Hypothalamus (tissue), 51 donors: ENCODE measurements around the gene LCOR.
"Not testable (repeated sequence)": the region's sequence is repeated elsewhere in the genome, so short reads cannot be mapped to it uniquely, and the experiment has no call there.

Source experiments
- DNase-seq, 51 donors: peaks; one replicate each; lab custom pipeline; 2025; lab: John Stamatoyannopoulos, UW

The LCOR gene

DNA sequence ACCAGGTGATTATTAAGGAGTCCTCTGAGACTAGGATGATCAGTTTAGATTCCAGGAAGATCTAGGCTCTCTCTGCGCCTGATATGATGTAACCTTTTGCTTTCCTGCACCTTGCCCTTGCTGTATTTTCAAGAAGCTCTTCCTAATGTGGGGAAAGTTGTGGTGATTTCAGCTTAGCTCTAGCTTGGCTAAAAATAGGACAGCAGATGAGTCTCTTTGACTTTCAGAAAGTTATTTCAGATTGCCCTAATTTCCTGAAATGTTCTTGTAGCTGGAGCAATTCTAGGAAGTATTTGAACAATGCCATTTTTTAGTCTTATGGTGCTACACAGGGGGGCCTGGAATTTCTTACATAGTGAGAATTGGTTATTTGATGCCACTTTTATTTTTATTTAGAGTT, 3.8 kb downstream of the LCOR start:
- DNase-seq: no peak

DNA sequence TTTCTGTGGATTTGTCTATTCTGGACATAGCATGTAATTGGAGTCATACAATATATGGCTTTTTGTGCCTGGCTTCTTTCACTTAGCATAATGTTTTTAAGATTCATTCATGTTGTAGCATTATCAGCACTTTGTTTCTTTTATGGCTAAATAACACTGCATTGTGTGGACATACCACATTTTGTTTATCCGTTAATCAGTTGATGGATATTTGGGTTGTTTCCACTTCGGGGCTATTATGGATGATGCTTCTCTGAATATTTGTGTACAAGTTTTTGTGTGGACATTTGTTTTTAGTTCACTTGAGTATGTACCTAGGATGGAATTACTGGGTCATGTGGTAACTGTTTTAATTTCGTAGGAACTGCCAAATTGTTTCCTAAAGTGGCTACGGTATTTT, 6.4 kb downstream of the LCOR start:
- DNase-seq: no peak

DNA sequence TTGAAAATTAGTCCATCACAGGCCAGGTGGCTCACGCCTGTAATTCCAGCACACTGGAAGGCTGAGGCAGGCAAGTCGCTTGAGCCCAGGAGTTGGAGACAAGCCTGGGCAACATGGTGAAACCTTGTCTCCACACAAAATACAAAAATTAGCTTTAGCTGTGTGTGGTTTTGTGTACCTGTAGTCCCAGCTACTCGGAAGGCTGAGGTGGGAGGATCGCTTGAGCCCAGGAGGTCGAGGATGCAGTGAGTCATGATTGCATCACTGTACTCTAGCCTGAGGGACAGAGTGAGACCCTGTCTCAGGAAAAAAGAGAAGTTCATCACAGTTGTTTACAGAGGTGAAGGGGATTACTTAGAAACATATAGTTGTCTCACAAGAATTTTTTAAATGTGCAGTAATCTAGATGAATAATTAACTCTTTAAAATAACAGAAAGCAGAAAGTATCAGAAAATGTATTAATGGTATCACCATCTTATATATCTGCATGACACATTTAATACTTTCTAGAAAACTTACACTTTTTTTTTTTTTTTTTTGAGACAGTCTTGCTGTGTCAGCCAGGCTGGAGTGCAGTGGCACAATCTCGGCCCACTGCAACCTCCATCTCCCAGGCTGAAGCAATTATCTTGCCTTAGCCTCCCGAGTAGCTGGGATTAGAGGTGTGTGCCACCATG, 8.9 kb downstream of the LCOR start:
- DNase-seq: no peak

DNA sequence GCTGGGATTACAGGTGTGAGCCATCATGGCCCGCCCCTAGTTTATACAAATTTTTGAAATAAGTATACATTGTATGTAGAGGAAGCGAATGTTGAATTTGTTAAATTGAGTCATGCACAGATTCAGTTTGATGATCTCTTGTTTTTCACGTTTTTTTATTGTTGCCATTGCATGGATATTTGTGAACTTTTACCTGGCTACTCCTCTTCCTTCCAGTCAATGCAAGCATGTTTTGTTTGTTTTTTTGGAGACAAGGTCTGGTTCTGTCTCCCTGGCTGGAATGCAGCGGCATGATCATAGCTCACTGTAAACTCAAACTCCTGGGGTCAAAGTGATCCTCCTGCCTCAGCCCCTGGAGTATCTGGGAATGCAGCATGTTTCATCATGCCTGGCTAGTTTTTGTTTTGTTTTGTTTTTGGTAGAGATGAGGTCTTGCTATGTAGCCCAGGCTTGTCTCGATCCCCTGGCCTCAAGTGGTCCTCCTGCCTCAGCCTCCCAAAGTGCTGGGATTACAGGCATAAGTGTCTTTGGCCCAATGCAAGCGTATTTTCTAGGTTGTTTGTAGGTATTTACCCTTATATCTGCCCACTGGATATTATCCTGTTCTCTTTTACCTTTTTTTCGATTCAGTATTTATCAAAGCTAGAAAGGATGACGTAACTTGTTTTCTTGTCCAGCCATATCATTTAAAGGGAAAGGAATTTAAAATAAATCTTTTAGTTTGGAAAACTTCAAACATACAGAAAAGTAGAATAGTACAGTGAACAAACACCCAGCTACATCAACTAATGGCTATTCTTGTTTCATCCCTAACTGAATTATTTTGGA, 11.0 kb downstream of the LCOR start:
- no peak for DNase-seq

DNA sequence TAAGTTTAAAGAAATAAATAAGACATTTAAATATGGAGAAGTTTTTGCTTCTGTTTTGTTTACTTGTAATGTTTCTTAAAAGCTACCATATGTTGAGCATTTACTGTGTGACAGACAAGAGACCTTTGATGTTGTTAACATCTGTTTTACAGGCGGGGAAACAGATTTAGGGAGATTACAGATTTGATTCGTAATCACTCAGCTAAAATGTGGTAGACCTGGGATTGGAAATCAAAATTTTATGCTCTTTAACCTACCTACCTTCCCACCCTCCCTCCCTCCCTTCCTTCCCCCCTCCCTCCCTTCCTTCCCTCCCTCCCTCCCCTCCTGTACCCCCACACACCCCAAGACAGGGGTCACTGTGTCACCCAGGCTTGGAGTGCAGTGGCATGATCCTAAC, 11.7 kb downstream of the LCOR start:
- DNase-seq: no peak

DNA sequence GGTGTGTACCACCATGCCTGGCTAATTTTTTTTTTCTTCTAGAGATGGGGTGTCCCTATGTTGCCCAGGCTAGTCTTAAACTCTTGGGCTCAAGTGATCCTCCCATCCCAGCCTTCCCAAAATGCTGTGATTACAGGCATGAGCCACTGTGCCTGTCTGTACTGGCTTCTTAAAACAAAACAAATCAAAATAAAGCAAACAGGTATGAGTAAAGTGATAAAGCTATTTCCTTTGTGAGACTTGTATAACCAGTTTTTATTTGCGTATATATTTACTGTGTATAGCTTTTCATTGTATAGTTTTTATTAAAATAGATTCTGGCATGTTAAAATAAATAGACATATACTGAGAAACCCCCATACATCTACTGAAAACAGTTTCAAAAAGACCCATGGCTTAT, 14.3 kb downstream of the LCOR start:
- DNase-seq: no peak

DNA sequence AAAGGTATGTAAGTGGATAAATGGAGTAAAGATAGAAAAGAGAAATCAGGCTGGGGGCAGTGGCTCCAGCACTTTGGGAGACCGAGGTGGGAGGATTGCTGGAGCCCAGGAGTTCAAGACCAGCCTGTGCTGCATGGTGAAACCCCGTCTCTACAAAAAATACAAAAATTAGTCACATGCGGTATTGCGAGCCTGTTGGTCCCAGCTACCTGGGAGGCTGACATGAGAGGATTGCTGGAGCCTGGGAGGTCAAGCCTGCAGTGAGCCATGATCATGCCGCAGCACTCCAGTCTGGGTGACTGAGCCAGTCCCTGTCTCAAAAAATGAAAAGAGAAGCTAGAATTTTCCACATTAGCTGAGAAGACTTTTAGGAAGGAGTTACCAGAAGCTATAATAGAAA, 14.8 kb downstream of the LCOR start:
- no peak for DNase-seq

DNA sequence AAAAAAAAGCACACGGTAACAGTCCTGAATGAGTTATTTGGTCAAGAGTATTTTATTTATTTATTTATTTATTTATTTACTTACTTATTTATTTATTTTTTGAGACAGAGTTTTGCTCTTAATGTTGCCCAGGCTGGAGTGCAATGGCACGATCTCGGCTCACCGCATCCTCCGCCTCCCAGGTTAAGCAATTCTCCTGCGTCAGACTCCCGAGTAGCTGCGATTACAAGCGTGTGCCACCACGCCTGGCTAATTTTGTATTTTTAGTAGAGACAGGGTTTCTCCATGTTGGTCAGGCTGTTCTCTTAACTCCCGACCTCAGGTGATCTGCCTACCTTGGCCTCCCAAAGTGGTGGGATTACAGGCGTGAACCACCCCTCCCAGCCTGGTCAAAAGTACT, 15.3 kb downstream of the LCOR start:
- not testable (repeated sequence) for DNase-seq

DNA sequence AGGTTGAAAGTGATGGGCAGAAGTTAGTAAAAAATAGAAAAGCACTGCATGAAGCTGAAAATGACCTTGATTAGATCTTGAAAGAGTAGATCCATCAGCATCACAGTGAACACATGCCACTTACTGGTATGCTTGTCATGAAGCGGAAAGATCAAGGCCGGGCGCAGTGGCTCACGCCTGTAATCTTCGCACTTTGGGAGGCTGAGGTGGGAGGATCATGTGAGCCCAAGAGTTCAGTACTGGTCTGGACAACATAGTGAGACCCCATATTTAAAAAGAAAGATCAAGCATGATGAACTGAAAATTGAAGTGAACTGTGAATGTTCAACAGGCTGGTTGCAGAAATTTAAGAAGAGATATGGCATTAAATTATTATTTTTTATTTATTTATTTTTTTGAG, 18.0 kb downstream of the LCOR start:
- no peak for DNase-seq

DNA sequence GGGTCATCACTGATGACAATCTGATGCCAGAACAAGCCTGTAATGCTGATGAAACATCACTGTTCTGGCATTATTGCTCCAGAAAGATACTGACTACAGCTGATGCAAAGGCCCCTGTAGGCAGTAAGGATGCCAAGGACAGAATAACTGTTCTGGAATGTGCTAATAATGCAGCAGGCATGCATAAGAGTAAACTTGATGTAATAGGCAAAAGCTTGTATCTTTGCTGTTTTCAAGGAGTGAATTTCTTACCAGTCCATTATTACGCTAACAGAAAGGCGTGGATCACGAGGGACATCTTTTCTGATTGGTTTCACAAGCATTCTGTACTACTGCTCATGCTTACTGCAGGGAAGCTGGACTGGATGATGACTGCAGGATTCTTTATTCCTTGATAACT, 18.7 kb downstream of the LCOR start:
- no peak for DNase-seq

DNA sequence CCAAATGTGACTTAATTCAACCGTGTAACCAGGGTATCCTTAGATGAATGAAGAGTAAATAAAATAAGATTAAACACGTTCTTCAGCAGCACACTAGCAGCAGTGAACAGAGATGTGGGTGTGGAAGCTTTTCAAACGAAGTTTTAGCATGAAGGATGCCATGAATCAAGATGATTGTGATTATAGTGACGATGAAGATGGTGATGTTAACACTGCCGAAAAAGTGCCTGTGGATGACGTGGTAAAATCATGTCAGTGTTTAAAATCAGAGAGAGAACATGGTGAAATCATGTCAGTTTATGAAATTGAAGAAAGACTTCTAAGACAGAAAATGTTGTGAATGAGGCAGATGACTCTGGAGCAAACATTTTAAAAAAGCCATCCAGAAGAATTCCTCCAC, 19.2 kb downstream of the LCOR start:
- no peak for DNase-seq

DNA sequence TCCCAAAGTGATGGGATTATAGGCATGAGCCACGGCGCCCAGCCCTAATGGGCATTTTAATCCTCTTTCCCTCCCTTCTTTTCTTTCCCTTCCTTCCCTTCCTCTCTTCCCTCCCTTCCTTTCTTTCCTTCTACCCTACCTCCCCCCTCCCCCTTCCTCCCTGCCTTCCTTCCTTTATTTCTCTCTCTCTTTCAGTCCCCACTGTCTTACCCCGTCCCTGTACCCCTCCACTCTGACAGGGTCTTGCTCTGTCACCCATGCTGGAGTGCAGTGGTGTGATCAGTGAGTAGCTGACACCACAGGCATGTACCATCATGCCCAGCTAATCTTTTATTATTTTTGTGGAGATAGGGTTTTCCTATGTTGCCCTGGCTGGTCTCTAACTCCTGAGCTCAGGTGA, 24.2 kb downstream of the LCOR start:
- no peak for DNase-seq

DNA sequence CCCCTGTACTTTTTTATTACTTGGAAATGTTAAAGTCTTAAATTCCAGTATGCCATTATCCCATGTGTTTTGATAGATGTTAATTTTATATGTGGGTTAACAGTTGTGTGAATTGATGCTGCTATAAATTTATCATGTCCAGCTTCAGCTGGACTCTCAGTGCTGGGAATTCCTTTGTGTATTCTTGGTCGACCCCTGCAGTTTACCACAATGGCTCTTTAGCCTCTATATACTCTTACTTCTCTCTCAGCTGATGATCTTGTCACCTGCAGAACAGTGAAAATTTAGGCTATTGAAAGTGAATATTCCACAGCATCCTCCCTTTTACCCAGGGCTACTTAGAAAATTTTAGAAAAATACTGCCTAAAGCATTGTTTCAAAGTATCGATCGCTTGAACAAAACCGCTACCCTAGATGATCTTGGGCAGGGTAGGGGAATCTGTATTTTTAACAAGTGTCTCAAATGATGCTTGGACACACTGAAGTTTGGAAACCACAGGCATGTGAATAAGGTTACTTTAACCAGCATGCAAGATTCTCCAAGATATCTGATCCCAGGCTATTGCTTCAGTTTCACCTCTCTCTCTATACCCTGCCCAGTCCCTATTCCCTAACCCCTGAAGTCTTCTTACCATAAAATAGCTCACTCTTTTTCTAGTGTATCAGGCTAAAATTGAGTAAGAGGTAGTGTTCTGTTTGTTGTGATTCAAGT, 25.4 kb downstream of the LCOR start:
- no peak for DNase-seq

DNA sequence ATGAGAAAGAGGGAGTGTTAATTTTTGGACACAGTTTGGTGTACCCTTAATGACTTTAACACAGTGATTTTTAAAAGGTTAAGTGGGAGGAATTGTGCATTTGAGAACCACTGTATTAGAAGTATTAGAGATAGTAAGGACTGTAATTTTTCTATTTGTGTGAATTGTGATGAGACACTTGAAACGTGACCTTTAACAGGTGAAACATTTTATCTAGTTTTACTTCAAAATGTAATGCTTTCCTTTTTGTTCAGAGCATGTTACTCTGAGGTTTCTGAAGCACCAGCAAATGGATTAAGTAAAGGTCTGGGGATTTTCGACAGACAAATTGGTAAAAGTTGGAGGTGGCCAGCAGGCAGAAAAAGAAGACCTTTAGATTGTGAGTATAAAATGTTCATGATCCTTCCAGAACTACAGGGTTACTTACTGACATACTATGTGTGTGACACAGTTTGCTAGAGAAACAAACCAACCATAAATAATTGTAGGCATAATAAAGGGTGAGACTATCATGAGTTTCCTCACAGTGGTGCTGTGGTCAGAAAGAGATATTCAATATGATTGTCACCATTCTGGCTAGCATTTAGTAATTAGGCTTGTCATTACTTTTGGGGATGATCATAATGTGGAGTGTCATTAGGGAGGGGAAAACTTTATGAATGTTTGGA, 26.1 kb downstream of the LCOR start:
- no peak for DNase-seq

DNA sequence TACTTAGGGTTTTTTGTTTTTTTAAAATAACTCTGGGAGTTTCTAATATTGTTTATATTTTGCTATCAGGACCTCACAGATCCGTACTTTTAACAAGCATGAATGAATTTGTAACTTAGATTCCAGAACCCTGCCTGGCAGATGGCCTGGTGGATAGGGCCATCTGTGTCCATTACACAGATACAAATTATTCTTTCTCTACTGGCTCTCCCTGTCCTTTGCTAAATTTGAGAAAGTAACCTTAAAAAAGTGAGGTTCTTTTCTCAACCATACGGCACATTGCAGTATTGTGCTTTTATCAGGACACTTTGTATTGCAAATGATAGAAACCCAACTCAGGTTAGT, 26.6 kb downstream of the LCOR start:
- no peak for DNase-seq

DNA sequence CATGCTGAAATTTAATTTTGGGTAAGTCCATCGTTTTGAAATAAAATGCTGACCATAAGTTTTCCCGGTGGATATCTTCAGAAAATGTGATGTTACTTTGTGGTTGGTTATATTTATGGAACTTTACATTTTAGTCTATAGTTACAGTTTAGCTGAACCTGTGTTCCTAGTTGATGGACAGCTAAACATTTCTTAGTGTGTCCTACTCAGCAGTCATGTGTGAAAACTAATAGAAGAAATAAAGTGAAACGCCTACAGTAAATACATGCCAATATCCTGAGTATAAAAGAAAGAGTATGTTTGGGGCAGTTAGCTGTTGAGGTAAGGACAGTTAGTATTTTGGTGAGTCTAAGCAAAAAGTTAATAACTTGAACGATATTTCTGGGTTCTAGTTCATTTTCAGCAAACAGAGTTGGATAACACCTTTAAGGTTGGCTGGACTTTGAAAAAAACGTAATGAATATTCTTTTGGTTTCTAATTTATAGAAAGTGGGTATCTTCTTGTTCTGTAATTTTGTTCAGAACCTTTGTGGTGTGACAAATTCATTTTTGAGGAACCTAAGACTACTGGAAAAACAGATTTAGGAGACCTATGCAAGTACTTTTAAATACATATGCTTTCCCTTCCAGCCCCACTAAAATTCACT, 28.7 kb downstream of the LCOR start:
- DNase-seq: no peak

DNA sequence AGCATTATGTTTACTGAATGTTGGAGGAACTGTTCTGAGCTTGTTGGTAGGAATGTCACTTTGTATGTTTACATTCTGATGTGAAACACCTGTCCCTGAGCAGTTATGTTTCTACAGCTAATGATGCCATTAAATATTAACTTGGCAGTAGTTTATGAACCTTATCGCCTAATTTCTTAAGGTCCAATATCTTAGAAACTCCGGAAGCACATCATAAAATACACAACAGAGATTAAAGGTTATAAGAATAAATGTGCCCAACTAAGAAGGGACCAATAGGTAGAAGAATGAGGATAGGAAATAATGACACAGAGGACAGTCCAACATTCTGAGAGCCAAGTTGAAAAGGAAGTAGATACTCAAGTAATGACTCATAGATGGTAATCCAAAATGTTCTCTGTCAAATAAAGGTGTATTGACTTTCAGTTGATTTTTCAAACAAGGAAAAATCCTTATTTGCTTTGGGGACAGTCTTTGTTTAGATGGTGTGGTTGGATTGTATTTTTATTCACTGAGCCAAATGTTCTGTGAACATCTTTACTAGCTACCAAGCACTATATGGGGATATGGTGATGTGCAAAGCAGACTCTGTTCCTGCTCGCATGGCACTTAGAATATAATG, 31.9 kb downstream of the LCOR start:
- DNase-seq: no peak

DNA sequence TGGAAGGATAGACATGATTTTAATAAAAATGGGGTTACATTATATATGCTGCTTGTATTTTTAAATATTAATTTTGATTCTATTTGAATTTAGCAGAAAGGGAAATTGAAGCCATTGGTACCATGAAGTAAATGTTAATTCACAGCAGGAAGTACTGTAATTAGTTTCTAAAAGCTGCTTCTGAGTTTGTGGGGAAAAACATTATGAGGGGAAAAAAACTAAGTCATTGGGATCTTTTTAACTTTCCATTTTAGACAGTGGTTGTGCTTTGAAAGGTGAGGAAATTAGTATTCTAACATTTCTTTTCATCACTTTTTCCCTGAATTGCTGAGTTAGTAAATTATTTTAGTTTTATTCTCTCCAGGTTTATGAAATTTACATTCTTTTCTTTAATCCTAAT, 41.0 kb downstream of the LCOR start:
- DNase-seq: no peak

DNA sequence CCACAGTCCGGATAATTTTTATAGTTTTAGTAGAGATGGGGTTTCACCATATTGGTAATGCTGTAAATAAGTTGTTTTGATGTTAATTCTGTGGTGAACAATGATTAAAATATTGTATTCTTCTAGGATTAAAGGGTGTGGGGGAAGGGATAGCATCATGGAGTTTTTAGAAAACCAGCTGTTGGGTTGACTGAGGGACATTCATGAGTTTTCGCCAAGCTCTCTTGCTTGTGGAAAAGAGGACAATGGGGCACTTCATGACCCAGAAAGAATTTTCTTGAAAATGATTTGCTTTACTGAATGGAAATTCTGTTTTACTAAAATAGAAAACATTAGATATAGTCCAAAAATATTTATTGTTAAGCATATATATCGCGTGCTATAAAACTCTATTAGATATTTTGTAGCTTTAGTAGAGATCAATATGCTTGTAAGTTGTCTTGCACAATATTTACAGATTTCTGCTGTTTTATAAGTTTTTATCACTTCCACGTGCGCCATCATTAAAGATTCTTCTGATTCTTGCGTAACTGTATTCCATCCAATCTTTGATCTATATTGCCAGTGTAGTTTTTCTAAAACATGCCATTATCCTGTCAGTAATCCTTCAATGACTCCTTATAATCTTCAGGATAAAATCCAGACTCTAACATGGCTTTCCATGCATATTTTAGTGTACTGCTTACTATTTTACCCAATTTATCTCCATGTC, 41.8 kb downstream of the LCOR start:
- peak in 8 of 51 donors; percentile 2 to 47 (median 10) for DNase-seq

DNA sequence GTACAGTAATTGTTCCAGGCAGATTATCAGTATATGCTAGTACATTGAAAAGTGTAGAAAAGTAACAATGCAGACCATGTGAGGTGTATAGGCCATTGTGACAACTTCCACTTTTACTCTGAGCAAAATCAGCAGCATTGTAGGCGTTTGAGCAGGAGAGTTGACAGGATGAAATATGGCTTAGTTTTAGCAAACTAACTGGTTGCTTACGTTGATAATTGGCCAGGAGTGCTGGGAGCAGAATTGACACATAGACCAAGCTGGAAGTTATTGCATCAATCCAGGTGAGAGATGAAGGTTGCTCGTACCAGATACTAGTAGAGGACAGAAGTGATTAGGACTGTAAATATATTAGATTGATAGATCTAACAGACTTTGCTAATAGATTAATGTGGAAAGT, 46.0 kb downstream of the LCOR start:
- DNase-seq: no peak
